GM21390 (cell line): Measurements from ENCODE around the gene NUDT8.
"Not testable (repeated sequence)": the region's sequence is repeated elsewhere in the genome, so short reads cannot be mapped to it uniquely, and the experiment has no call there.

Experiments used
- ATAC-seq: cut with Tn5 transposase; IDR thresholded peaks from one replicate; pipeline ENCODE4 v1.9.1; 2021; ENCODE audit not compliant: unreplicated experiment

Gene NUDT8

DNA sequence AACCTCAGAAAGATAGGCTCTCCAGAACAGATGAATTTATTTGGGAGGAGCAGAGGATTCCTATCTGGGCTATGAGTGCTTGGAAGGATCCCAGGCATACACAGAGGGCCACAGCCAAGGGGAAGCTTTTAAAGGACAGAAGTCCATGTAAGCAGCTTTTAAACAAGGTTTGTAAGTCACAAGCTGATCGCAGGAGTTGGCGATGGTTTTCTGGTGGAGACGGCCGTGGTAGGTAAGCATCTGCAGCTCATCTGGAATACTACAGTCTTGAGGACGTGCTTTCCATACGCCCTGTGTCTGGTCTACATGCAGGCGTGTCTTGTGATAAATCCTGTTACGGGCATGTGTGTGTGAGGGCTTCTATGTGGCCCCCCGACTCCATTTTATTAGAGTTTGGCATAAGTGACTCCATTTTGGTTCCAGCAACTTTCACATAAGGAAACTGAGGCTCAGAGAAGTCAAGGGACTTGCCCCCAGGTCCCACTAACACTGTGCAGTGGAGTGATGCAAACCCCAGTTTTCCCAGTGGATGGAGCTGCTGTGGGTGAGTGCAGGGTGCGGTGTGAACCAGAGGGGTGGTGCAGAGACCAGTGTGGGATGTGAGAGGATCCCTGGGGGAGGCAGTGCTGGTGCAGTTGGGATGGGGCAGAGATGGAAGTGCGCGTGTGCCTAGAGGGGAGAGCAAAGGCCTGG, 32.6 kb upstream of the NUDT8 start:
- no peak for ATAC-seq

DNA sequence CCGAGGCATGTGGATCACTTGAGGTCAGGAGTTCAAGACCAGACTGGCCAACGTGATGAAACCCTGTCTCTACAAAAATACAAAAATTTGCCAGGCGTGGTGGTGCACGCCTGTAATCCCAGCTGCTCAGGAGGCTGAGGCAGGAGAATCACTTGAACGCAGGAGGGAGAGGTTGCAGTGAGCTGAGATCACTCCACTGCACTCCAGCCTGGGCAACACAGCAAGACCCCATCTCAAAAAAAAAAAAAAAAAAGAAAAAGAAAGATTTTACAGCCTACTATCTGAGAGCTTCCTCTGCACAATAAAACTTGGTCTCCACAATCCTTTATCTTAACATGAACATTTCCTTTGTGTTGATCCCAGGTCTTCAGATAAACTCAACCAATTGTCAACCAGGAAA, 31.0 kb upstream of the NUDT8 start:
- ATAC-seq, result not testable (repeated sequence)

DNA sequence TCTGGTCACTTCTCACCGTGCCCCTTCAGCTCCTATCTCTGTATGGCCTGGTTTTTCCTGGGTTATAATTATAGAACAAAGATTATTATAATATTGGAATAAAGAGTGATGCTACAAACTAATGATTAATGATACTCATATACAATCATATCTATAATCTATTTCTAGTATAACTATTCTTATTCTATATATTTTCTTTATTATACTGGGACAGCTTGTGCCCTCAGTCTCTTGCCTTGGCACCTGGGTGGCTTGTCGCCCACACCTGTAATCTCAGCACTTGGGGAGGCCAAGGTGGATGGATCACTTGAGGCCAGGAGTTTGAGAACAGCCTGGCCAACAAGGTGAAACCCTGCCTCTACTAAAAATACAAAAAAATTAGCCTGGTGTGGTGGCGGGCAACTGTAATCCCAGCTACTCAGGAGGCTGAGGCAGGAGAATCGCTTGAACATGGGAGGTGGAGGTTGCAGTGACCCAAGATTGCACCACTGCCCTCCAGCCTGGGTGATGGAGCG, 30.0 kb upstream of the NUDT8 start:
- ATAC-seq, result not testable (repeated sequence)

DNA sequence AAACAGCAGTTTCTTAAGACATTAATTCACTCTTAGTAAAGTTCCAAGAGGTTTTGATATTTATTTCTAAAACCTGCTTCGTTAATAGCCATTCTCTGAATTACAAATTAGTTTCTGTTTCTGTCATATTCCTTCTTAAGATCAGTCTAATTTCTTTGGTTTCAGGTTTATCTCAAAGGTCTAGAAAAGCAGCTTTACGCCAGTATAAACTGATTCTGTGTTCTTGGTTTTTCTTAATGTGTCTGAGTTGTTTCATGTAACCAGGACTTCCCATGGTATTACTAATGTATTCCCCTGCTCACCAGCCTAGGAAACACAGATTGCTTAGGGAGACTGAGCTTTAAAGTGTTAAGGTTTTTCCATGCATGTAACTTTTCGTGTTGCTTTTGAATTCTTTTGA, 27.6 kb upstream of the NUDT8 start:
- ATAC-seq, result no peak

DNA sequence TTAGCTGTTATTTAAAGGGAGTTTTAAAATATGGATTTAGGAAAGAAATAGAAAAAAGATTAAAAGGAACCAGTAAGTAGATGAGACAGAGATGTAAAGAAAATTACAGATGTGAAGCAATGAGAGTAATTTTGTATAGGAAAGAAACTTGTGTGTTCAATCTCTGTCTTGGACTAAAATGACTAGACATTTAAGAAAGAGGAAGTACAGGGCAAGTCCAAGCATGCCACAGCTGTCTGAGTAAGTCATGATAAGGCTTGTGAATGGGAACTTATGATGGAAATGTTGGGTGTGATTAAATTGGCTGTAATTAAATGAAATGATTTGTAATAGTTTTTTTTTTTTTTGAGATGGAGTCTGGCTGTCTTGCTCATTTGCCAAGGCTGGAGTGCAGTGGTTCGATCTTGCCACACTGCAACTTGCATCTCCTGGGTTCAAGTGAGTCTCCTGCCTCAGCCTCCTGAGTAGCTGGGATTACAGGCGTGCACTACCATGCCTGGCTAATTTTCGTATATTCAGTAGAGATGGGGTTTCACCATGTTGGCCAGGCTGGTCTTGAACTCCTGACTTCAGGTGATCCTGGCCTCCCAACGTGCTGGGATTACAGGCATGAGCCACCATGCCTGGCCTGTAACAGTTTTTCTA, 26.7 kb upstream of the NUDT8 start:
- no peak for ATAC-seq

DNA sequence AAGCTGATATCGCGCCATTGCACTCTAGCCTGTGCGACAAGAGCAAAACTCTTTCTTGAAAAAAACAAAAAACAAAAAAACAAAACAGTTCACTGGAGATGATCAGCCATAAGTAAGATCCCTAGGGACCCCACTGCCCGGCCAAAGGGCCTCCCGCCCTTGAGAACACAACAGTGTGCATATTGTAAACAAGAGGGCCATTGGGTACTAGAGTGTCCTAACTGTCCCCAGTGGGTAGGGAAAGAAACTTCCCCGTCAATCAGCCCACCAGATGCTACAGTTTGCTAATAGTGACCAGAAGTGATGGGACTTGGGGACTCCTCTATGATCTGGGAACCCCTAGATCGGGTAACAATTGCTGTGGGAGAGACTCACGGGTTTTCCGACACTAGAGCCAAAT, 24.5 kb upstream of the NUDT8 start:
- no peak for ATAC-seq

DNA sequence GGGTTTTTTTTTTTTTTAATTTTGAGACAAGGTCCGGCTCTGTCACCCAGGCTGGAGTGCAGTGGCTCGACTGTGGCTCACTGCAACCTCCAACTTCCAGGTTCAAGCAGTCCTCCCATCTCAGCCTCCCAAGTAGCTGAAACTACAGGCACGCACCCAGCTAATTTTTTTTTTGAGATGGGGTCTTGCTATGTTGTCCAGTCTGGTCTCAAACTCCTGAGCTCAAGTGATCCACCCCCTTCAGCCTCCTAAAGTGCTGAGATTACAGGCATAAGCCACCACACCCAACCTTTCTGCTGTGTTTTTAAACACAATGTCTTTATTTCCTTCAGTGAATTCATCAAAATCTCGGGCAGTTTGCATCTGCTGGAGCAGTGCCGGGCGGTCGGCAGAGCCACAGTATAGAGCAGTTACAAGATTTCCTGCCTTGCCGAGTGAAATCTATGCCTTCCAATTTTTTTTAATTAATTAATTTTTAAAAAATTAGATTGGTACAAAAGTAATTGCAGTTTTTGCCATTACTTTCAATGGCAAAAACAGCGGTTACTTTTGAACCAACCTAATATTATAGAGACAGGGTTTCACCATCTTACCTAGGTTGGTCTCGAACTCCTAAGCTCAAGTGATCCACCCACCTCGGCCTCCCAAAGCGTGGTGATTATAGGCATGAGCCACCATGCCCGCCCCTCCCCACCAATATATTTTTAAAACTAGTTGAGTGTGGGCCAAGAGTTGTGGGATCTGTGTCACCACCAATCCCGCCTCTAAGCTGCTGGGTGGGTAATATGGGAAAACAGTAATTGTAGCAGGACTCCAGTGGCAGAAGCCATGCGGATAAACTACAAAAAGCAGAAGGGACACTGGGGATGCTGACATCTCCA, 23.5 kb upstream of the NUDT8 start:
- no peak for ATAC-seq

GRCh38 chr11:67651976-67652781, 22.4 kb upstream of the NUDT8 start:
- ATAC-seq, result no peak

GRCh38 chr11:67649634-67650510, 20.1 kb upstream of the NUDT8 start:
- ATAC-seq, result no peak

GRCh38 chr11:67648796-67649613, 19.3 kb upstream of the NUDT8 start:
- no peak for ATAC-seq

DNA sequence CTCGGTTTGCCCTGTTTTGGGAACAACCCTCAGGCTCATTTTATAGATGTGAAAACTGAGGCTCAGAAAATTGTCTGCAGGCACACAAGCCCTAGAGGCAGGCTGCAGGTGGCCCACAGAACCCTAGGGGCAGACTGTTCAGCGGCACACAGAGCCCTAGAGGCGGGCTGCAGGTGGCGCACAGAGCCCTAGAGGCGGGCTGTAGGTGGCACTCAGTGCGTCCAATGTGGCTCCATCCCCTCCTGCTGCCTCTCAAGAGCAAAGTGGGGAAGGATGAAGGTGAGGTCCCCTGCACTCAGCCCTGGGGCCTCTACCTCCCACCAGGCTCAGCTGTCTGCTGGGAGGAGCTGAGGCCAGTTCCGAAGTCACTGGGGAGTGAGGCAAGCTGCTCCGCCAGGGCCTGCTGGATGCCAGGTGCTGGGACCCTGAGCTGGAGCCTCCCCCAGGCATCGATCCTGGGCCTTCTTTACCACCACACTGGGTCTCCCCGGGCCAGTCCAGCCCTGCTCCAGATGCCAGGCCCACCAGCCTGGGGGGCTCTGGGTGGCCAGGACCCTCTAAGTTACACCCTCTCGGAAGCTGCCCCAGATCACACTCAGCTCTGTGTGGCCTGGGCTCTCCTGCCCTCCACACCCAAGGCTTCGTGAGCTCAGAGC, 18.5 kb upstream of the NUDT8 start:
- ATAC-seq, result peak; percentile 60

DNA sequence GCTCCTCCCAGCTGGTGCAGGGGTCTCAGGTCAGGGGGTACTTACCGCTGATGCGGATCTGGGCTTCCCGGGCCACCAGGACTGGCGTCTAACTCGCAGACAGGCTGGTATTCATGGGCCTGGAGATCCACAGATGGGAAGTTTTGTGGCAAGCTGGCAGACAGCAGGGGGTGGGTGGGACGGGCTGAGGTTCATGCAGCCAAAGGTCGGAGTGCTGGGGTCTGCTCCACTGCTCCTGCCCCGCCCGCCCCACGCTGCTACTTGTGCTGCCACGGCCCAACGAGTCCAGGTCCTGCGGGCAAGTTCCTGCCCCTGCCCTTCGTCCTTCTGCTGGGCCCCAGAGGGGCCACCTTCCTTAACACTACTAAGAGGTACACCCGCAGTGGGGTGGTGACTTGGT, 17.7 kb upstream of the NUDT8 start:
- no peak for ATAC-seq

DNA sequence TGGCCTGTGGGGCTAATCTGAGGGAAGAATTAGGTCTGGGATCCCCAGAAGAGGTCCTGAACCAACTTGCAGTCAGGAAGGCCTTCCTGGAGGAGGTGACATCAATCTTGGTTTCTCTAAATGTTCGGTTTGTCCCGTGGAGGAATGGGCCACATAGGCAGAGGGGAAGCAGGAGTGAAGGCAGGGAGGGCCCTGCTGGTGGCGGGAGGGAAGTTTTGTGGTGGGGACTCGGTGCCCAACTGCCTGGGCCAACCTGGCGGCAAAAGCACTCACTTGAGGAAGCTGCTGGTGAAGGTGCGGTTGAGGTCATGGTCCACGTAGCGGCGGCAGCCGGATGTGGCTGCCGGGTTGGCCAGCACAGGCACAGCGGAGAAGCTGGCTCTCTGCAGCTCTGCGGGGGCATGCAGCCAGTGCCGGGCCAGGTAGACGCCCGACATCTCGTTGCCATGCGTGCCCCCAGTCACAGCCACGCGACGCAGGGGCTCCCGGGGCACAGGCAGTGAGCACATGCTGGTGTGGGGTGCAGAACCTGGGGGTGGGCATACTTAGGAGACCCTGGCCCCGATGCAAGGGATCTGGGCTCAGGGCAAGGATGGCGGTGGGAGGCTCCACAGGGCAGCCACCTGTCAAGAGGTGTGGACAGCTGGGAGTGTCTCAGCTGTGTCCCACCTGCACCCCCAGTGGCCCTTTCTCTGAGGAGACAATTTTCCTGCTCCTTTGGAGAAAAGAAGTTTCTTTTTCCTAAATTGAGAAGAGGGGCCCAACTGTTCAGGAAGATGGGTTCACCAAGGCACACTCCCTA, 17.0 kb upstream of the NUDT8 start:
- ATAC-seq, result no peak

- no peak for ATAC-seq
These were observed 16.1 kb upstream of the NUDT8 start for GRCh38 chr11:67645521-67646461.

GRCh38 chr11:67644472-67645418, 15.0 kb upstream of the NUDT8 start:
- ATAC-seq, result no peak
